B cell (primary cell): ENCODE data around the gene KHDC3L. TPM values are rescaled to one million over a fixed set of nuclear protein-coding genes. Genes with fewer than 3 reads are reported as not detected.

Experiments
- ATAC-seq: fragments of 200-7000 bp; cut with Tn5 transposase; one replicate; pipeline ENCODE4 v1.10.0; 2021; ENCODE audit warnings: low read depth, mild to moderate bottlenecking, moderate number of reproducible peaks, moderate library complexity
- CTCF ChIA-PET: fragments of 350-600 bp; sonication (Branson Sonifier 250); formaldehyde crosslinking; loops from one replicate; lab custom pipeline; 2021; ENCODE audit warnings: antibody characterized with exemption, inconsistent platforms; lab: Charles Lee
- POLR2A ChIA-PET: fragments of 350-600 bp; sonication (Branson Sonifier 250); formaldehyde crosslinking; loops from one replicate; lab custom pipeline; 2021; ENCODE audit warnings: antibody characterized with exemption; lab: Charles Lee
- DNase-seq: peaks from one replicate; pipeline ENCODE4 v3.0.0; 2013
- H2AFZ ChIP-seq: 2 replicates; pipeline ENCODE4 v1.6.1; 2012; ENCODE audit warnings: mild to moderate bottlenecking, low read depth, low read length; ENCODE audit not compliant: insufficient read depth, poor library complexity, severe bottlenecking
- H3K27ac ChIP-seq, 2 donors: 1 replicate in 1 of 2; 2 replicates in 1 of 2; pipeline ENCODE4 v1.5.1; 2012 to 2013; ENCODE audit warnings: low read length in 2 of 2, mild to moderate bottlenecking in 2 of 2, moderate library complexity in 1 of 2
- H3K27me3 ChIP-seq, 4 experiments: fragments of 200-600 bp in 1 of 4; sonication (generic) in 1 of 4; replicated peaks in 1 of 4; 1 replicate in 2 of 4; 2 replicates in 2 of 4; pipeline versions ENCODE4 v1.6.1 to v1.7.0; 2013 to 2016; ENCODE audit warnings: low read length in 3 of 4, mild to moderate bottlenecking in 2 of 4, mixed read lengths in 1 of 4, moderate library complexity in 1 of 4; ENCODE audit not compliant: insufficient read depth in 4 of 4, control insufficient read depth in 3 of 4; ENCODE audit errors: control extremely low read depth in 1 of 4
- H3K36me3 ChIP-seq, 2 experiments: replicated peaks in 1 of 2; 1 replicate in 1 of 2; 2 replicates in 1 of 2; pipeline versions ENCODE4 v1.6.1 to v1.7.1; 2013; ENCODE audit warnings: low read length in 1 of 2; ENCODE audit not compliant: insufficient read depth in 2 of 2, control insufficient read depth in 1 of 2; ENCODE audit errors: control extremely low read depth in 1 of 2, extremely low read depth in 1 of 2
- H3K4me1 ChIP-seq, 2 donors: fragments of 200-600 bp in 1 of 2; sonication (generic) in 1 of 2; 1 replicate in 1 of 2; 2 replicates in 1 of 2; pipeline versions ENCODE4 v1.5.1 to v1.6.1; 2013 to 2017; ENCODE audit warnings: low read length in 2 of 2; ENCODE audit not compliant: control insufficient read depth in 2 of 2, insufficient read depth in 2 of 2
- H3K4me2 ChIP-seq: replicated peaks from 2 replicates; pipeline ENCODE3; 2012; ENCODE audit warnings: mild to moderate bottlenecking, low read depth, low read length; ENCODE audit not compliant: poor library complexity, severe bottlenecking
- H3K4me3 ChIP-seq, 5 experiments: fragments of 200-600 bp in 1 of 5; sonication (generic) in 1 of 5; 1 replicate in 3 of 5; 2 replicates in 2 of 5; pipeline versions ENCODE4 v1.5.1 to v1.7.0; 2011 to 2016; ENCODE audit warnings: low read length in 4 of 5, mild to moderate bottlenecking in 4 of 5, low read depth in 2 of 5, control low read depth in 1 of 5, moderate library complexity in 1 of 5; ENCODE audit not compliant: insufficient read depth in 1 of 5; ENCODE audit errors: control extremely low read depth in 1 of 5, extremely low read depth in 1 of 5
- H3K79me2 ChIP-seq: fragments of 200-600 bp; sonication (generic); one replicate; pipeline ENCODE4 v1.6.0; 2016; ENCODE audit warnings: low read length; ENCODE audit not compliant: control insufficient read depth, insufficient read depth
- H3K9ac ChIP-seq: fragments of 200-600 bp; sonication (generic); 2 replicates; pipeline ENCODE4 v1.6.1; 2017; ENCODE audit warnings: mild to moderate bottlenecking, low read length, moderate library complexity
- H3K9me3 ChIP-seq, 3 donors: one replicate each; pipeline versions ENCODE4 v1.6.1 to v1.7.1; 2013; ENCODE audit warnings: low read length in 2 of 3; ENCODE audit not compliant: control insufficient read depth in 2 of 3, insufficient read depth in 1 of 3; ENCODE audit errors: control extremely low read depth in 1 of 3
- H4K20me1 ChIP-seq: 2 replicates; pipeline ENCODE4 v1.6.0; 2012; ENCODE audit warnings: mild to moderate bottlenecking, low read length; ENCODE audit not compliant: insufficient read depth, control insufficient read depth, poor library complexity, severe bottlenecking
- H3K27ac Mint-ChIP-seq: one replicate; pipeline ENCODE4 v1.8.0; 2021; ENCODE audit warnings: mixed read lengths
- H3K27me3 Mint-ChIP-seq: one replicate; pipeline ENCODE4 v1.8.0; 2021; ENCODE audit warnings: mixed read lengths
- H3K4me1 Mint-ChIP-seq: one replicate; pipeline ENCODE4 v1.8.0; 2021; ENCODE audit warnings: mixed read lengths
- H3K4me3 Mint-ChIP-seq: one replicate; pipeline ENCODE4 v1.8.0; 2021; ENCODE audit warnings: mixed read lengths
- H3K9me3 Mint-ChIP-seq: one replicate; pipeline ENCODE4 v1.8.0; 2022; ENCODE audit warnings: mixed read lengths; ENCODE audit not compliant: insufficient read depth
- CTCF ChIP-seq: fragments of 200-600 bp; IDR thresholded peaks from one replicate; pipeline ENCODE4 v1.8.0; 2022; ENCODE audit warnings: antibody characterized with exemption, mild to moderate bottlenecking
- EZH2 ChIP-seq: IDR thresholded peaks from 2 replicates; pipeline ENCODE4 v1.6.1; 2012; ENCODE audit warnings: borderline replicate concordance, low read depth, mild to moderate bottlenecking, moderate library complexity, low read length; ENCODE audit not compliant: insufficient read depth, poor library complexity, severe bottlenecking
- WGBS: methylation state at CpG from one replicate; pipeline ENCODE4 v1.1.5; 2013; ENCODE audit warnings: missing lambda C conversion rate; ENCODE audit not compliant: insufficient coverage; 5-methylcytosine and 5-hydroxymethylcytosine counted together
- intact Hi-C: fragments of 100-400 bp; cut with micrococcal nuclease; formaldehyde crosslinking; loops from one replicate; pipeline ENCODE4 v1.10.0; 2022
- polyA plus RNA-seq: library from polyadenylated mRNA; depleted of rRNA; stranded (reverse); fragments of >200 nt; gene quantifications from 2 replicates; pipeline ENCODE4 v1.2.3, GENCODE V29; 2012
- small RNA-seq: library from RNA; depleted of rRNA; stranded (forward); fragments of <200 nt; gene quantifications from one replicate; pipeline ENCODE3, GENCODE V24; 2012; ENCODE audit warnings: low replicate concordance, low read depth; ENCODE audit not compliant: insufficient read length
- total RNA-seq, 2 donors: library from RNA; stranded (reverse); fragments of 120-200 nt in 1 of 2; gene quantifications; 1 replicate in 1 of 2; 2 replicates in 1 of 2; pipeline versions ENCODE4 v1.2.3 to v1.2.4, GENCODE V29; 2013 to 2022

Gene KHDC3L
- total and polyA plus RNA-seq, 2 donors (not counting 1 experiment from before 2014, with no cell fraction given) = not detected

- H3K79me2 ChIP-seq = no peaks in the 10 kb centered on the region
- TF ChIP-seq EZH2 = no peak
- no peak for TF ChIP-seq CTCF
- H3K27me3 Mint-ChIP-seq = no peaks in the 10 kb centered on the region
- no peak overlapping the region for H3K4me3 Mint-ChIP-seq
- H3K27me3 ChIP-seq = no peaks in the 10 kb centered on the region
- H3K27ac Mint-ChIP-seq = no peak overlapping the region
- intact Hi-C loops = no loop called here
- H3K9me3 ChIP-seq = no peaks in the 10 kb centered on the region
- WGBS = no CpG with 5 or more reads among the region's 1 CpG
- no peaks in the 10 kb centered on the region for H4K20me1 ChIP-seq
- H3K9ac ChIP-seq = no peak overlapping the region
- no peak overlapping the region for H3K4me3 ChIP-seq
- ATAC-seq (no peak), DNase-seq (no peak)
- POLR2A ChIA-PET = no interaction called here
- CTCF ChIA-PET = no interaction called here
- no peak overlapping the region for H3K27ac ChIP-seq
- no peaks in the 10 kb centered on the region for H3K36me3 ChIP-seq
- no peaks in the 10 kb centered on the region for H3K9me3 Mint-ChIP-seq
- no peak overlapping the region for H3K4me2 ChIP-seq
- H2AFZ ChIP-seq = no peak overlapping the region
- no peaks in the 10 kb centered on the region for H3K4me1 ChIP-seq
- H3K4me1 Mint-ChIP-seq = no peaks in the 10 kb centered on the region
Measured at GRCh38 chr6:73409395-73409794, 46.9 kb downstream of the KHDC3L start.

GRCh38 chr6:73413102-73413501, 50.6 kb downstream of the KHDC3L start:
- WGBS = no CpG with 5 or more reads among the region's 3 CpGs
- H3K27ac Mint-ChIP-seq = no peak overlapping the region
- no peaks in the 10 kb centered on the region for H3K27me3 ChIP-seq
- no peaks in the 10 kb centered on the region for H3K27me3 Mint-ChIP-seq
- DNase-seq (no peak), ATAC-seq (no peak)
- intact Hi-C loops = no loop called here
- no peaks in the 10 kb centered on the region for H3K9me3 Mint-ChIP-seq
- H2AFZ ChIP-seq = no peak overlapping the region
- H3K4me1 ChIP-seq = no peaks in the 10 kb centered on the region
- CTCF ChIA-PET = no interaction called here
- no peaks in the 10 kb centered on the region for H3K79me2 ChIP-seq
- no peak overlapping the region for H3K9ac ChIP-seq
- peaks cover 0 to 4% of the 10 kb centered on the region in 2 experiments for H3K36me3 ChIP-seq
- H3K27ac ChIP-seq = no peak overlapping the region
- H4K20me1 ChIP-seq = no peaks in the 10 kb centered on the region
- no peaks in the 10 kb centered on the region for H3K9me3 ChIP-seq
- POLR2A ChIA-PET = no interaction called here
- TF ChIP-seq CTCF = no peak
- TF ChIP-seq EZH2 = no peak
- no peaks in the 10 kb centered on the region for H3K4me1 Mint-ChIP-seq
- no peak overlapping the region for H3K4me2 ChIP-seq
- H3K4me3 Mint-ChIP-seq = no peak overlapping the region
- H3K4me3 ChIP-seq = no peak overlapping the region

Small RNA genes lying within 50 kb of the gene (small RNA-seq; reads per million reads assigned to genes)
- gene RPL39P3 = not detected

Other genes with a start within 250 kb of the KHDC3L start
- gene KHDC1L, start 137.2 kb upstream of the KHDC3L start, total RNA-seq = not detected in 2 replicates
- gene KHDC1L, start 137.2 kb upstream of the KHDC3L start, polyA plus RNA-seq = not detected in 2 replicates
- gene KHDC1, start 99.5 kb upstream of the KHDC3L start, total RNA-seq = 2.9 and 3.5 TPM in 2 replicates
- 2.6 and 2.8 TPM in 2 replicates for gene KHDC1, start 99.5 kb upstream of the KHDC3L start, polyA plus RNA-seq
- gene DPPA5, start 8.4 kb upstream of the KHDC3L start, total RNA-seq = not detected in 2 replicates
- not detected in 2 replicates for gene DPPA5, start 8.4 kb upstream of the KHDC3L start, polyA plus RNA-seq
- 0.97 TPM in 1 of 2 replicates, not detected in the other for gene OOEP, start 7.2 kb downstream of the KHDC3L start, total RNA-seq
- gene OOEP, start 7.2 kb downstream of the KHDC3L start, polyA plus RNA-seq = 0.25 and 0.70 TPM in 2 replicates
- 1.8 and 2.6 TPM in 2 replicates for gene DDX43, start 32.2 kb downstream of the KHDC3L start, total RNA-seq
- 2.1 and 2.6 TPM in 2 replicates for gene DDX43, start 32.2 kb downstream of the KHDC3L start, polyA plus RNA-seq
- 20.0 and 24.7 TPM in 2 replicates for gene CGAS, start 89.6 kb downstream of the KHDC3L start, total RNA-seq
- gene CGAS, start 89.6 kb downstream of the KHDC3L start, polyA plus RNA-seq = 5.1 and 6.3 TPM in 2 replicates
- gene MTO1, start 99.1 kb downstream of the KHDC3L start, total RNA-seq = 79.5 and 84.4 TPM in 2 replicates
- gene MTO1, start 99.1 kb downstream of the KHDC3L start, polyA plus RNA-seq = 52.1 and 56.0 TPM in 2 replicates
- gene EEF1A1, start 158.4 kb downstream of the KHDC3L start, total RNA-seq = 12,449 and 12,769 TPM in 2 replicates
- 9,254 and 9,671 TPM in 2 replicates for gene EEF1A1, start 158.4 kb downstream of the KHDC3L start, polyA plus RNA-seq